ENCODE data around the gene ROPN1.

DNA sequence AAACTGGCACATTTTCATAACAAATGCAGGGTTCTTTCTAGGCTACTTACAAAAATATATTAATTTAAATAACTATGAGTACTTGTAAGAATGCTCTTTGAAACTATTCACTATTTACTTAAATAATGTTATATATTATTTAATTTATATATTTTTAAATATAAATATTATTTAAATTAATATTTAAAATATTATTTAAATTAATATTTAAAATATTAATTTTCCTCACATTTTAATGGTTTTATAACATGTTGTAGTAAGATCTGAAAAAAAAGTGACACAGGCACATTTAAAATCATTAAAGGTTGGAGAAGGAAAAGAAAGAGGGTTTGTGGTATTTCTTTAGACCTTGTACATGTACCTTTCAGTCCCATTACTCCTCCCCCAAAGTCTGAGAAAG, 65.5 kb downstream of the ROPN1 start:
- TF ChIP-seq POLR2A (IDR thresholded peaks at IDR 0.05; ENCODE audit: low read depth, low read length) (no peak), POLR2AphosphoS5 (IDR thresholded peaks at IDR 0.05; ENCODE audit: low read depth, low read length) (no peak)
